Airway epithelial cell (primary cell): ENCODE results near the gene TMCC2. TPM values are rescaled to one million over a fixed set of nuclear protein-coding genes. Genes with fewer than 3 reads are reported as not detected.

Experiments
- total RNA-seq: library from RNA; depleted of rRNA; stranded (reverse); fragments of >200 nt; gene quantifications from 2 replicates; pipeline ENCODE4 v1.2.3, GENCODE V29; 2015

Gene TMCC2, protein sequence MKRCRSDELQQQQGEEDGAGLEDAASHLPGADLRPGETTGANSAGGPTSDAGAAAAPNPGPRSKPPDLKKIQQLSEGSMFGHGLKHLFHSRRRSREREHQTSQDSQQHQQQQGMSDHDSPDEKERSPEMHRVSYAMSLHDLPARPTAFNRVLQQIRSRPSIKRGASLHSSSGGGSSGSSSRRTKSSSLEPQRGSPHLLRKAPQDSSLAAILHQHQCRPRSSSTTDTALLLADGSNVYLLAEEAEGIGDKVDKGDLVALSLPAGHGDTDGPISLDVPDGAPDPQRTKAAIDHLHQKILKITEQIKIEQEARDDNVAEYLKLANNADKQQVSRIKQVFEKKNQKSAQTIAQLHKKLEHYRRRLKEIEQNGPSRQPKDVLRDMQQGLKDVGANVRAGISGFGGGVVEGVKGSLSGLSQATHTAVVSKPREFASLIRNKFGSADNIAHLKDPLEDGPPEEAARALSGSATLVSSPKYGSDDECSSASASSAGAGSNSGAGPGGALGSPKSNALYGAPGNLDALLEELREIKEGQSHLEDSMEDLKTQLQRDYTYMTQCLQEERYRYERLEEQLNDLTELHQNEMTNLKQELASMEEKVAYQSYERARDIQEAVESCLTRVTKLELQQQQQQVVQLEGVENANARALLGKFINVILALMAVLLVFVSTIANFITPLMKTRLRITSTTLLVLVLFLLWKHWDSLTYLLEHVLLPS
- 4.3 and 4.7 TPM in 2 replicates for total RNA-seq

DNA sequence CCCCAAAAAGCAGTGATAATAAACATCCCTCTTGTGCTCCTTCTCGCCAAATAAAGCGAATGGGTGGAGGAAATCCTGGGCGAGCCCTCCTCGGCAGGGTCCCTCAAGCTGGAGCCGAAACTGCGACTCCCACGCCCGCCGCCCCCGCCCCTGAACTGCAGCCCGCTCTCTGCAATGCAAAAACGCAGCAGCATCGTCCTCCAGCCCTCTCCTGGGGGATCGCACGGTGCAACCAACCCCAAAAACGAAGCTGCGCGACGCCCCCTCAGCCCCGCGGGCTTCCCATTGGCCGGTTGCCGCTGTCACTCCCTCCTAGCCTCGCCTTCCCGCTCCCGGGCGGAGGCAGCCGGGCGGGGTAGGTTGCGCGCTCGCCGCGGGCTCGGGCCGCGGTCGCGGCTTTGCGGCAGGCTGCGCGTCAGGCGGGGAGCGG, at the start of gene TMCC2:
TSS of gene TMCC2 (plus strand) at position 363 of the 430 bp plus-strand sequence. CDS start 619 bp downstream, outside the sequence.

DNA sequence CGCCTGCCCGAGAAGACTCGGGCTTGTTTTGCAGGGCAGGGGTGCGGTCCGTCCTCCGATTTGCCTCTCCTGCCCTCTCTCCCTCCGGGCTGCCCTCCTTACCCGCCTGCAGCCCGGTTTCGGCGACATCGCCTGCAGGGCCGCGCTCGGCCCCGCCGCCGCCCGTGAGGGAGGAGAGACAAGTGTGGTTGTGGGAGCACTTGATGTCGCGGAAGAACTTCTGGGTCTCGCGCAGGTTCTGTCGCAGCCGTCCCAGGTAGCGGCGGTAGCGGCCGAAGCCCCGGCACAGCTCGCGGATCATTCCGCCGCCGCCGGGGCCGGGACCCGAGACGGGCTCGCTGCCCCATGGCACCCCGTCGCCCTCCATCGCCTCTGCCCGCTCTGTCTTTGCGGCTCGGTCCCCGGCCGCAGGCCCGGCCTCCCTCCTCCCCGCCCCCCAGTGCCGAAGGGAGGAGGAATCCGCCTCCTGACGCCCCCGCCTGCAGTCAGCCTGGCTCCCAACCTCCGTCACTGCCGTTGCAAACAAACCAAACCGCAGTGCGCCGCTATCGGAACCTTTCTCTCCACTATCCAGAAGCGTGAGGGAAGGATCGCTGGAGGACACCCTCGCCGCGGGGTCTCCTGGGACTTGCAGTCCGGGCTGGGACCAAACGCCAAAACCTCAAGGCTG, 16.4 kb upstream of the TMCC2 start, which contains the start of gene DSTYK:
TSS of gene DSTYK (minus strand) at position 534 of the 670 bp plus-strand sequence. CDS start at position 367, 167 bp downstream.

GRCh38 chr1:205321162-205321958, 93.6 kb downstream of the TMCC2 start, which contains the start of gene NUAK2:
Gene NUAK2, minus strand, starts transcription at chr1:205321745. Its CDS starts 117 bp downstream, at chr1:205321628.

Other genes starting within 250 kb of the TMCC2 start
- 0.07 TPM in 1 of 2 replicates, not detected in the other for gene CNTN2, start 184.7 kb upstream of the TMCC2 start, total RNA-seq
- 0.78 and 1.9 TPM in 2 replicates for gene TMEM81, start 143.5 kb upstream of the TMCC2 start, total RNA-seq
- 7.6 and 10.2 TPM in 2 replicates for gene RBBP5, start 106.0 kb upstream of the TMCC2 start, total RNA-seq
- 7.2 and 8.9 TPM in 2 replicates for gene DSTYK, start 16.2 kb upstream of the TMCC2 start, total RNA-seq
- 14.3 and 18.8 TPM in 2 replicates for gene NUAK2, start 93.8 kb downstream of the TMCC2 start, total RNA-seq
- gene KLHDC8A, start 129.0 kb downstream of the TMCC2 start, total RNA-seq: 0.14 TPM in 1 of 2 replicates, not detected in the other
- gene LEMD1, start 194.1 kb downstream of the TMCC2 start, total RNA-seq: 1.4 TPM in 1 of 2 replicates, not detected in the other
- 1.3 and 1.5 TPM in 2 replicates for gene BLACAT1, start 228.1 kb downstream of the TMCC2 start, total RNA-seq